ENCODE data around the gene SLC46A3. TPM values are rescaled to one million over a fixed set of nuclear protein-coding genes. Genes with fewer than 3 reads are reported as not detected.

Gene SLC46A3
- polyA plus RNA-seq, 3 donors from 2014 or later = 15.7 to 28.8 (median 26.7) TPM

DNA sequence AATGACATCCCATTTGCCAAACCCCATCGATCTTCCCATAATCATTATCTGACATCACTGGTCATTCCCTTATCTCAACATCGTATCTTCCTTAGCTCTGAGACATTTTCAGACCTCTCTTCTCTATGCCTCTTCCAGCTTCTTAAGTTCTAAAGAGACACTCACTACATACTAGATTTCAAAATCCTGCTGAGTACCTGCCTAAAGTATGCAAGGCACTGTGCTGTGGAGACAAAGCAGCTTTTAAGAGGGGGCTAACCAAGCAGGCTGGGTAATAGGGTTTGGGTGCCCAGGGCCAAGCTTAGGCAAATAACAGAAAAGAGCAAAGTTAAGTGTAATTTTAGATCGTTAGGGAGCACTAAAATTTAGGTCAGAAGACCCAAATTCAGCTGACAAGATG, 63.2 kb downstream of the SLC46A3 start:
- H3K27me3 Mint-ChIP-seq (ENCODE audit: low read depth in 3 of 3) = peaks cover 6 to 16% (median 14%) of the 10 kb centered on the region in 3 donors
- no peaks in the 10 kb centered on the region for H3K9me3 Mint-ChIP-seq
- DNase-seq = no peak
- H3K36me3 Mint-ChIP-seq = peaks cover 4 to 7% (median 6%) of the 10 kb centered on the region in 3 donors
- H3K27ac Mint-ChIP-seq = peak overlapping the region in 5 of 6 donors; percentile 30 to 73 (median 54)
- H3K4me3 Mint-ChIP-seq = no peak overlapping the region
- H3K4me1 Mint-ChIP-seq = peaks cover 37% of the 10 kb centered on the region in 2 donors

DNA sequence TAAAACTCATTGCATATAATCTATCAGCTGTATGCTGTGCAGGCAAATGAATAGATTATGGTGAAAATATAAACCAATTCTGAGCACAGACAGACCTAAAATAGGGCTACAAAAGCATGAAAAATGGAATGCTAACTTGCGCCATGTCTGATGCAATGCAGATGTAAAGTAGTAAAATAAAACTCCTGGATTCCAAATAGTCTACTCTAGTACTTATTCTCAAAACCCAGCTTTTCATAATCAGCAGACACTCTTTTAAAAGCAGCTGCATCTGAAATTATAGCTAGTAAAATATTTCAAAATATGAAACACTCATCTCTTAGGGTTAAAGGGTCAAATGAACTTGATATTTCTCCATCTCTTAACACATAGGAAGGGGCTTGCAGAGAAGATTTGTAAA, 64.5 kb downstream of the SLC46A3 start:
- H3K9me3 Mint-ChIP-seq = no peaks in the 10 kb centered on the region
- H3K27me3 Mint-ChIP-seq (ENCODE audit: low read depth in 3 of 3) = peaks cover 6 to 11% (median 10%) of the 10 kb centered on the region in 3 donors
- no peak overlapping the region for H3K27ac Mint-ChIP-seq
- no peak overlapping the region for H3K4me3 Mint-ChIP-seq
- peaks cover 24 to 25% of the 10 kb centered on the region in 2 donors for H3K4me1 Mint-ChIP-seq
- DNase-seq = no peak
- peaks cover 6 to 7% (median 6%) of the 10 kb centered on the region in 3 donors for H3K36me3 Mint-ChIP-seq

DNA sequence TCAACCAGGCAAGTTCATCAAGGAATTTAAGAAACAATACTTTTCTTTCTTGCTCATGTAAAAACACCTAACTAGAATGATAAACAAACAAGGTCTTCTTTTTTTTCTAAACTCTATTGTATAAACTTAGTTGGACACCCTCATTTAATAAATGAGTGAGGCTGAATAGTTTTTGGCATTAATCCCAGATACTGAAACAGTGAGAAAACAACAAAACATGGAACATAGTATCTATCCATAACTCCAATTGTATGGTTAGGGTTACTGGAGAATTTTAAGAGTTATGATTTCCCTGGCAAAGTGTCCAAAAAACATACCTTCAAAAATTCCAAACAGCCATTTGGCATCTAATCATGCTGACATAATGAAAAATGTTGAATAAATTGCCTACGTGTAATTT, 65.7 kb downstream of the SLC46A3 start:
- Mint-ChIP-seq H3K9me3 (no peaks in the 10 kb centered on the region), H3K27ac (no peak overlapping the region), H3K4me1 (peaks cover 17 to 18% of the 10 kb centered on the region in 2 donors), H3K27me3 (ENCODE audit: low read depth in 3 of 3) (no peaks in the 10 kb centered on the region), H3K4me3 (no peak overlapping the region), H3K36me3 (peaks cover 6 to 7% (median 6%) of the 10 kb centered on the region in 3 donors)
- DNase-seq = no peak

DNA sequence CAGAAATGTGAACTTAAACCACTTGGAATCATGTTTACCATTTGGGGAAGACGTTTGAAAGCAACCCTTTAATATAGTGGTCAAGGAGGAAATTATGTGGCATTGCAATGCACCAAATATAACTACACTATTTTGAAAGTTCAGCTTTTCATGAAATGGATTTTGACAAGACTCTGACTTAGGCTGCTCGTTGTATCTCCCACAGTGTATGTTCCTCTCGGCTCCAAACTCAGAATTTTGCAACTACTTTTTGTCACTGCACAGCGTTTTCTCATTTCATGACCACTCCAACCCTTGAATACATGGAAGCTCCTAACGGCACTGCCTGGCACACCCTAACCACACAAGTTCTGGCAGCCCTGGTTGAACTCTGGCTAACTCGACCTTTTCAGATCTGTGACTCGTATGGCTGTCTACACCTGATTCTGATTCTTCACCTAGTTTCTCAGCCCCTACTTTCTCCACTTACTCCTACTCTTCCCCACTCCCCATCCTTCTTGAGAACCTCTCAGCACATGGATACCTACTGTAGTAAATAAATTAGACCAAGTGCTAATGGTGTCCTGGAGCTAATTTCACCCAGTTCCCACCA, 66.9 kb downstream of the SLC46A3 start:
- Mint-ChIP-seq H3K9me3 (no peaks in the 10 kb centered on the region), H3K4me3 (no peak overlapping the region), H3K27ac (peak overlapping the region in 2 of 6 donors; percentile 2 to 15), H3K36me3 (peaks cover 6 to 7% (median 6%) of the 10 kb centered on the region in 3 donors), H3K4me1 (peaks cover 6 to 8% of the 10 kb centered on the region in 2 donors), H3K27me3 (ENCODE audit: low read depth in 3 of 3) (no peaks in the 10 kb centered on the region)
- no peak for DNase-seq

DNA sequence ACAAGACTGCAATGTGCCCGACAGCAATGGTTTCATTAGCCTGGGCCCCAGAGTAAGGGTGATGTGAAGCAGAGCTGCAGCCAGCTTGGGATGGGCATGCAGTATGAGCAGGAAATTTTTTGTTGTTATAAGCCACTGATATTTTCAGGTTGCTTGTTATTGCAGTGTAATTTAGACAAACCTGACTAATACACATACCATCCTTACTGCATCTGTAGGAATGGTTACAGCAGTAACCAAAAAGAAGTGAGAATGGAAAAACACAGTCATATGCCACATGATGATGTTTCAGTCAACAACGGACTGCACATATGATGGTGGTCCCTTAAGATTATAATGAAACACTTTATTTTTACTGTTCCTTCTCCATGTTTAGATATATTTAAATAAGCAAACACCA, 68.5 kb downstream of the SLC46A3 start:
- H3K4me3 Mint-ChIP-seq = no peak overlapping the region
- H3K4me1 Mint-ChIP-seq = peaks cover 0 to 2% of the 10 kb centered on the region in 2 donors
- H3K27me3 Mint-ChIP-seq (ENCODE audit: low read depth in 3 of 3) = no peaks in the 10 kb centered on the region
- DNase-seq = no peak
- no peak overlapping the region for H3K27ac Mint-ChIP-seq
- H3K9me3 Mint-ChIP-seq = no peaks in the 10 kb centered on the region
- H3K36me3 Mint-ChIP-seq = peaks cover 6 to 7% (median 6%) of the 10 kb centered on the region in 3 donors

Other genes starting within 250 kb of the SLC46A3 start
- not detected for gene FLT1, start 223.8 kb downstream of the SLC46A3 start, polyA plus RNA-seq
- gene POMP, start 59.8 kb downstream of the SLC46A3 start, polyA plus RNA-seq = 100 to 1,000 TPM; 136 to 152 (median 138) TPM
- gene MTUS2, start 101.4 kb upstream of the SLC46A3 start, polyA plus RNA-seq = under 1 TPM in 1 of 3 donors, not detected in 2; 0.02 TPM

Data from immature natural killer cell (primary cell).